H4 (cell line): ENCODE results near the gene IL26. TPM values are rescaled to one million over a fixed set of nuclear protein-coding genes. Genes with fewer than 3 reads are reported as not detected.
"Not testable (repeated sequence)": the region's sequence is repeated elsewhere in the genome, so short reads cannot be mapped to it uniquely, and the experiment has no call there.

Source experiments
- DNase-seq: peaks from one replicate; pipeline ENCODE4 v3.0.0-alpha.2; 2015; ENCODE audit warnings: low spot score
- total RNA-seq: library from RNA; depleted of rRNA; stranded (reverse); fragments of >200 nt; shearing (Covaris generic); gene quantifications from 2 replicates; pipeline ENCODE4 v1.2.3, GENCODE V29; 2014

Gene IL26
- total RNA-seq, 1 experiment from 2014 or later: not detected

GRCh38 chr12:68240079-68240478 lies 14.5 kb upstream of the IL26 start:
- DNase-seq: peak; percentile 36

DNA sequence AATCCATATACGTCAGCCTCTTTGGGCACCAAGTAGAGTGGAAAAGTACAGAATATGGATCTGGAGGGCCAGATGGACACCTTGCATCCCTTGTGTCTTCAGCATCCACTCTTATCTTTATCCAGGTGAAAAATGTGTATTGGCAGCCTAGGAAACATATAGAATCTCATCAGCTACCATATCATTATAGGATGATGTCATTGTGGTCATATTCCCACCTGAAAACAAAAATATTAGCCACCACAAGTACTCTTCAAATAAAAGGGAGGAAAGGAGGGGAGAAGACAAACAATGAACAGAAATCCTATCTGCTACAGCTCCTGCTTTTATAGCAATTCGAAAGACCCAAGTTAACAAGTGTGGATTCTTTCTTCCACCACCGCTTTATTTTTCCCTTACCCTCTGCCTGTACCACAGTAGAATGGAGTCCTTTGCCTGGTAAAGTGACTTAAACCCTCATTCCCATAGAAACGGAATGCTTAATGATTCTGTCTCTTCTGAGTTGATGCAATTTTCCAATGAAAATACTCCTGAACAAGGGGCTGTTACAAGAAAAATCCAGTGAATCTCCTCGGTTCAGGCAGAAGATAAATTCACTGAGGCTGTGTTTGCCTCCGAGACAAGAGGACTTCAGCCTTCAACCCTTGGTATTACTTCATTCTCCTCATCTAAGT lies 13.8 kb upstream of the IL26 start:
- DNase-seq: no peak

GRCh38 chr12:68237619-68238018 lies 12.0 kb upstream of the IL26 start:
- no peak for DNase-seq

DNA sequence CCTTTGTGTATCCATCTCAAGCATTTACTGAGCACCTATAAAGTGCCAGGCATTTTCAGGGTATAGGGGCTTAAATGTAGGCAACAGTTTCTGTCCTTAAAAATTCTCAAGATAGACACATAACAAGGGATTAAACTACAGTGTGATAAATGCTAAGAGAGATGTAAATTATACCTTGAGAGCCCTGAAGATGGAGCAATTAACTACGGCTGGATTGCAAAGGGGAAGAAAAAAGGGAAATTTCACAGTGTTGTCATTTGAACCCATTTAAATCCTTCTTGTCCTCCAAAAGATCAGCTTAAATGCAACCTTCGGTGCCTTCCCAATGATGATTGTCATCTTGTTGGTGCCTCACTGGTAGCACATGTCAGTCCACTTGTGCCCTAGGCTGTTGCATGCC lies 11.5 kb upstream of the IL26 start:
- DNase-seq: no peak

GRCh38 chr12:68236421-68237059 lies 10.9 kb upstream of the IL26 start:
- peak; percentile 57 for DNase-seq

DNA sequence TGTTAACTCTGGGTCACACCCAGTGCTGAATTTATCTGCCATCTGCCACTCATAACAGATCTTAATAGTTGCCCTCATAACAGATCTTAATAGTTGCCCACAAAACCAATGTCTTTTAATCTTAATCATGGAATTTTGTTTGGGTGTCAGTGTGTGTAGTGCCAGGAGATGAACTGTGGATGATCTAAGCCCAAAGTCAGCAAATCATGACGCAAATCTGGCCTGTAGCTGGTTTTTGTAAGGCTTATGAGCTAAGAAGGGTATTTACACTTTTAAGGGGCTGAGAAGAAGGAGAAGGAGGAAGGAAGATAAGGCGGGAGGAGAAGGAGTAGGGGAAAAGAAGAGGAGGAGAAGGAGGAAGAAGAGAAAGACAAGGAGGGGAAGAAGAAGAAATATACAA lies 10.0 kb upstream of the IL26 start:
- no peak for DNase-seq

GRCh38 chr12:68234140-68234539 lies 8.5 kb upstream of the IL26 start:
- DNase-seq: no peak

GRCh38 chr12:68233498-68233897 lies 7.9 kb upstream of the IL26 start:
- DNase-seq: no peak

- DNase-seq: no peak
Observed at GRCh38 chr12:68231691-68232090, 6.1 kb upstream of the IL26 start.

- DNase-seq: no peak
Observed at GRCh38 chr12:68231229-68231628, 5.6 kb upstream of the IL26 start.

DNA sequence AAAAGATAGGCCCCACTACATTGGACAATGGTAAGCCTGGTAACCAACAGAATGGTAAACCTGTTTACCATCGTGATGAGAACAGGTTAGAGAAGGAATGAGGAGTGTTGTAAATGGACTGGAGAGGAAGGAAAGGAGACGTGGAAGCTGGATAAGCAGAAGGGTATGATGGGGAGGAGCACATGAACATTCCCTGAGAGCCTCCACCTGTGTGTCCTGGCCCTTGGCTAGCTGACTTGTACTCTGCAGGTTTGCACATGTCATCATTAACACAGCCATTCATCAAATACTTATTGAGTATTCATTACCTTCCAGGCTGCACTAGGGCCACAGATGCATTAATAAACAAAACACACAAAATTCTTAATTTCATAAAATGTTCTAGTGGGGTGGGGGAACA lies 4.3 kb upstream of the IL26 start:
- DNase-seq: no peak

DNA sequence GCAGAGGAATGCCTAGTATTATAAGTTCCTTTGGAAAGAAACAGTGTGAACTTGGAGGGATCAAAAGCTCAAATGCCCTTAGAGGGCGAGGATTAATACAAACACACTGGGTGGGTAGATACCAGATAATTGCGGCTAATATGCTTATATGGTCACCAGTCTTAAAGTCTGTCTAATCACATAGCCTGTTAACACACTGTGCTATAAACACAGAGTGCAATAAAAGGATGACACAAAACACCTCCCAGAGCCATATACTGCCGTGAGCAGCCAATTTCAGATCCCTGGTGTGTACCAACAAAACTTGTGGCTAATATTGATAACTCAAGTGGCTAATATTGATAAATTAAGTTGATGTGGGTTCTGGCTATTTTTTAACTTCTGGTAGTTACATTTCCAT lies 1.7 kb upstream of the IL26 start:
- DNase-seq: no peak

- no peak for DNase-seq
Observed at GRCh38 chr12:68224613-68225285, 861 bp downstream of the IL26 start.

GRCh38 chr12:68223067-68223747 lies 2.4 kb downstream of the IL26 start:
- peak; percentile 81 for DNase-seq

GRCh38 chr12:68222326-68222725 lies 3.3 kb downstream of the IL26 start:
- DNase-seq: no peak

- DNase-seq: no peak
Observed at GRCh38 chr12:68221497-68221896, 4.1 kb downstream of the IL26 start.

DNA sequence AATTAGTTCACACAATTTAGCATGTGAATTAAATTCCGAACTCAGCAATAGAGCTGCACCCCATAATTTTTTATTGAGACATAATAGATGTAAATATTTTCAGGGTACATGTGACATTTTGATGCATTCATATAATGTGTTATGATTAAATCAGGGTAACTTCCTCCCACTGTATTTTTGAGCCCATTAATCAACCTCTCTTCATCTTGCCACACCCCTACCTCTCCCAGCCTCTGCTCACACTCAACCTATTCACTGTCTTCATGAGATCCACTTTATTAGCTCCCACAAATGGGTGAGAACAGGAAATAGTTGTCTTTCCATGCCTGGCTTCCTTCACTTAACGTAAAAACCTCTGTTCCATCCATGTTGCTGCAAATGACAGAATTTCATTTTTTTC lies 14.7 kb downstream of the IL26 start:
- DNase-seq: no peak

GRCh38 chr12:68209048-68209728 lies 16.4 kb downstream of the IL26 start:
- DNase-seq: not testable (repeated sequence)

DNA sequence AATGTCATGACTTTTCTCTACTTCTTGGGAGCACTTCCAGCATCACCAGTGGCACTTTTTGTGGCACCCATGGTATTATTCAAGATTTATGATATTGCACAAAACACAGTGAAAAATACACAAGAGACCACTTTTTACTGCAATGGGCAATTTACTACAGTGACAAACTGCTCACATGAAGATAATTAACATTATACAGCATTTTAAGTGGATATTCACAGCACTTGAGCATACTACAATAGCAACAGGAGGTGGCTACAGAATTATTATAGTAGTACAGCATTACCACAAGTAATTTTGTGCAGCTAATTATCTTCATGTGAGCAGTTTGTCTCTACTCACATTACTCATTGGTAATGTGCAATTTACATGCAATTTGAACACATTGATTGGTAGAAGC lies 18.3 kb downstream of the IL26 start:
- DNase-seq: no peak

GRCh38 chr12:68206446-68206845 lies 19.2 kb downstream of the IL26 start:
- no peak for DNase-seq

DNA sequence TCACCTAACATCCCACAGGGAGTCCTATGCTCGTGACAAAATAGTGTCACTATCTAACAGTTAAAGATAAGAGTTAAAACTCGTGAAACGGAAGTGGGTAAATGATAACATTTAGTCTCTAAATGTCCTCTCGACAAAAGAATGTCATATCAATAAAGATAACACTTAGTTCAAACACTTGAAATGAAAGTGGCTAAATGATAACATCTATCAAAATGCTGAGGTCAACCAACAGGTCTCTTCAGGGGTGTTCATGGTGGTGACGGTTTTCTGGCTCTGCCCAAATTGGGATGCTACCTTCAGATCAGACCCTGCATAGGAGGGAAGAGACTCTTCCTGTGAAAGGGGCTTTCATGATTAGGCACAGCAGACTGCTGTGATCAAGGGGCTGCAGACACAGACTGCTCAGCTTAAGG lies 22.1 kb downstream of the IL26 start:
- no peak for DNase-seq

GRCh38 chr12:68200854-68201253 lies 24.8 kb downstream of the IL26 start:
- peak; percentile 67 for DNase-seq
